ENCODE results near the gene CSH2.

The CSH2 gene

DNA sequence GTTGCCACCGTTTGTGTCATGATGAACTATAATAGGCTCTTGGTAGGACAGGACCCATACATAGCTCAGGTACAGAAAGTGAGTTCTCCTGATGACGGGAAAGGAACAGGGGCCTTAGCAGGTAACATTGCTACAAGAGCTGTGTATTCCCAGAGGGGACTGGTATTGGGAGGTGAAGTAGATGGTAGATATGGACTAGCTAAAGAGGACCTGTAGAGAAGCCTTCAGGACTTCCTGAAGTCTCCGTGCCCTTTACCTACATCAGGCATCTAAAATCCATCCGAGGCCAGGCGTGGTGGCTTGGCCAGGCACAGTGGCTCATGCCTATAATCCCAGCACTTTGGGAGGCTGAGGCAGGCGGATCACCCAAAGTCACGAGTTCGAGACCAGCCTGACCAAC is 18.3 kb downstream of the CSH2 start:
- no peaks in the 10 kb centered on the region for H3K36me3 ChIP-seq (ENCODE audit: low read length)
- no peaks in the 10 kb centered on the region for H3K9me3 ChIP-seq (ENCODE audit: insufficient read depth, low read length)
- no peak overlapping the region for H3K27ac ChIP-seq (ENCODE audit: low read depth, low read length)
- no peaks in the 10 kb centered on the region for H3K9me2 ChIP-seq (replicated peaks; ENCODE audit: insufficient read depth, low read length)
- no peak overlapping the region for H3K9ac ChIP-seq (ENCODE audit: low read length)
- H3K4me3 ChIP-seq (ENCODE audit: insufficient read depth, low read length, poor library complexity, severe bottlenecking): no peak overlapping the region
- no peak overlapping the region for H3K4me2 ChIP-seq (ENCODE audit: low read depth, low read length, poor library complexity, severe bottlenecking)
- no peak overlapping the region for H2AFZ ChIP-seq (ENCODE audit: low read depth, low read length, severe bottlenecking)
- H4K20me1 ChIP-seq (ENCODE audit: low read depth, low read length): no peaks in the 10 kb centered on the region
- TF ChIP-seq, protein P1, sequence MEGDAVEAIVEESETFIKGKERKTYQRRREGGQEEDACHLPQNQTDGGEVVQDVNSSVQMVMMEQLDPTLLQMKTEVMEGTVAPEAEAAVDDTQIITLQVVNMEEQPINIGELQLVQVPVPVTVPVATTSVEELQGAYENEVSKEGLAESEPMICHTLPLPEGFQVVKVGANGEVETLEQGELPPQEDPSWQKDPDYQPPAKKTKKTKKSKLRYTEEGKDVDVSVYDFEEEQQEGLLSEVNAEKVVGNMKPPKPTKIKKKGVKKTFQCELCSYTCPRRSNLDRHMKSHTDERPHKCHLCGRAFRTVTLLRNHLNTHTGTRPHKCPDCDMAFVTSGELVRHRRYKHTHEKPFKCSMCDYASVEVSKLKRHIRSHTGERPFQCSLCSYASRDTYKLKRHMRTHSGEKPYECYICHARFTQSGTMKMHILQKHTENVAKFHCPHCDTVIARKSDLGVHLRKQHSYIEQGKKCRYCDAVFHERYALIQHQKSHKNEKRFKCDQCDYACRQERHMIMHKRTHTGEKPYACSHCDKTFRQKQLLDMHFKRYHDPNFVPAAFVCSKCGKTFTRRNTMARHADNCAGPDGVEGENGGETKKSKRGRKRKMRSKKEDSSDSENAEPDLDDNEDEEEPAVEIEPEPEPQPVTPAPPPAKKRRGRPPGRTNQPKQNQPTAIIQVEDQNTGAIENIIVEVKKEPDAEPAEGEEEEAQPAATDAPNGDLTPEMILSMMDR (IDR thresholded peaks at IDR 0.05; ENCODE audit: insufficient read depth, low read length, poor library complexity, severe bottlenecking): no peak
- TF ChIP-seq EZH2phosphoT487 (conservative IDR thresholded peaks at IDR 0.05; ENCODE audit: low read length): no peak
- H3F3A ChIP-seq (ENCODE audit: insufficient read depth): no peaks in the 10 kb centered on the region
- no peaks in the 10 kb centered on the region for H3K79me2 ChIP-seq (ENCODE audit: insufficient read depth, low read length)
- no peaks in the 10 kb centered on the region for H3K27me3 ChIP-seq (ENCODE audit: low read length)

DNA sequence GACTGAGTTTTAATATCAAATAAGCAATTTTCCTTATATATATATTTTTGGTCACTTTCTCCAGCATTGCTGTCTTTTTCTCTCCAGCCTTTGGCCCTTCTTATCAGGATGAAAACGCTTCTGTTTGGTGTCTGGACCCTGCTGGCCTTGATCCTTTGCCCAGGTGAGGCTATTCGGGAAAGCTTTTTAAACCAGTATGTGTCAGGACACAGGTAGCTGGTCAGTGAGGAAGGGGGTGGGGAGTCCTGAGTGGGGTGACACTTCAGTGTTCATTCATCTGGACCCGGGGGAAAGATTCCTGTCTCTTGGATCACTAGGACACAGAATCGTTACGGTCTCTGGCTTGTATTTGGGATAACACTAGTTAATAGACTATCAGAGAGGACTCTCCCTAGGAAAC is 18.8 kb downstream of the CSH2 start:
- H3K9me3 ChIP-seq (ENCODE audit: insufficient read depth, low read length): no peaks in the 10 kb centered on the region
- H3K27ac ChIP-seq (ENCODE audit: low read depth, low read length): no peak overlapping the region
- TF ChIP-seq, protein P1 (IDR thresholded peaks at IDR 0.05; ENCODE audit: insufficient read depth, low read length, poor library complexity, severe bottlenecking): no peak
- no peak for TF ChIP-seq EZH2phosphoT487 (conservative IDR thresholded peaks at IDR 0.05; ENCODE audit: low read length)
- H3K4me2 ChIP-seq (ENCODE audit: low read depth, low read length, poor library complexity, severe bottlenecking): no peak overlapping the region
- no peak overlapping the region for H3K9ac ChIP-seq (ENCODE audit: low read length)
- no peaks in the 10 kb centered on the region for H4K20me1 ChIP-seq (ENCODE audit: low read depth, low read length)
- H3K9me2 ChIP-seq (replicated peaks; ENCODE audit: insufficient read depth, low read length): no peaks in the 10 kb centered on the region
- H3F3A ChIP-seq (ENCODE audit: insufficient read depth): no peaks in the 10 kb centered on the region
- H3K27me3 ChIP-seq (ENCODE audit: low read length): no peaks in the 10 kb centered on the region
- no peaks in the 10 kb centered on the region for H3K36me3 ChIP-seq (ENCODE audit: low read length)
- no peaks in the 10 kb centered on the region for H3K79me2 ChIP-seq (ENCODE audit: insufficient read depth, low read length)
- no peak overlapping the region for H3K4me3 ChIP-seq (ENCODE audit: insufficient read depth, low read length, poor library complexity, severe bottlenecking)
- H2AFZ ChIP-seq (ENCODE audit: low read depth, low read length, severe bottlenecking): no peak overlapping the region

DNA sequence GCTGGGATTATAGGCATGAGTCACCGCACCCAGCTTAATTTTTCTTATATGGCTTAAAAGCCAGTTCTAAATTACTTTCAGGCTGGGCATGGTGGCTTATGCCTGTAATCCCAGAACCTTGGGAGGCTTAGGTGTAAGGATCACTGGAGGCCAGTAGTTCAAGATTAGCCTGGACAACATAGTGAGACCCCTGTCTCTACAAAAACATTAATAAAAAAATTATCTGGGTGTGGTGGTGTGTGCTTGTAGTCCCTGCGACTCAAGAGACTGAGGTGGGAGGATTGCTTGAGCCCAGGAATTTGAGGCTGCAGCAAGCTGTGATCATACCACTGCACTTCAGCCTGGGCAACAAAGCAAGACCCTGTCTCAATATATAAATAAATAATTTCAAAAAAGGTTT is 20.2 kb downstream of the CSH2 start:
- Histone ChIP-seq H3K9me2 (replicated peaks; ENCODE audit: insufficient read depth, low read length) (no peaks in the 10 kb centered on the region), H3K4me3 (ENCODE audit: insufficient read depth, low read length, poor library complexity, severe bottlenecking) (no peak overlapping the region), H3K79me2 (ENCODE audit: insufficient read depth, low read length) (no peaks in the 10 kb centered on the region), H3K27me3 (ENCODE audit: low read length) (no peaks in the 10 kb centered on the region), H2AFZ (ENCODE audit: low read depth, low read length, severe bottlenecking) (no peak overlapping the region), H3K4me2 (ENCODE audit: low read depth, low read length, poor library complexity, severe bottlenecking) (no peak overlapping the region), H3F3A (ENCODE audit: insufficient read depth) (no peaks in the 10 kb centered on the region), H4K20me1 (ENCODE audit: low read depth, low read length) (no peaks in the 10 kb centered on the region), H3K27ac (ENCODE audit: low read depth, low read length) (no peak overlapping the region), H3K9ac (ENCODE audit: low read length) (no peak overlapping the region), H3K36me3 (ENCODE audit: low read length) (no peaks in the 10 kb centered on the region), H3K9me3 (ENCODE audit: insufficient read depth, low read length) (peaks cover 5% of the 10 kb centered on the region; the same call in 1 of the 2 replicates)
- TF ChIP-seq, protein P1 (IDR thresholded peaks at IDR 0.05; ENCODE audit: insufficient read depth, low read length, poor library complexity, severe bottlenecking): no peak
- no peak for TF ChIP-seq EZH2phosphoT487 (conservative IDR thresholded peaks at IDR 0.05; ENCODE audit: low read length)
